ENCODE data around the gene ICAM1. TPM values are rescaled to one million over a fixed set of nuclear protein-coding genes. Genes with fewer than 3 reads are reported as not detected.
A peak's percentile ranks its signal among the peaks of the same experiment; 100 is the strongest.

The ICAM1 gene
- total RNA-seq, 1 experiment from 2014 or later: 5.1 TPM

- Histone ChIP-seq H3K27me3 (peaks cover 50% of the 10 kb centered on the region), H3K4me3 (no peak overlapping the region), H3K9me3 (no peaks in the 10 kb centered on the region), H3K36me3 (no peaks in the 10 kb centered on the region)
- DNase-seq: no peak
Observed at GRCh38 chr19:10295847-10296591, 25.1 kb downstream of the ICAM1 start.

GRCh38 chr19:10299545-10300458 is 28.9 kb downstream of the ICAM1 start:
- H3K27me3 ChIP-seq: peaks cover 12% of the 10 kb centered on the region
- no peak for DNase-seq
- no peak overlapping the region for H3K4me3 ChIP-seq
- no peaks in the 10 kb centered on the region for H3K36me3 ChIP-seq
- no peaks in the 10 kb centered on the region for H3K9me3 ChIP-seq

GRCh38 chr19:10305139-10305806 is 34.4 kb downstream of the ICAM1 start:
- Histone ChIP-seq H3K27me3 (no peaks in the 10 kb centered on the region; the same call in none of the 2 replicates), H3K4me3 (no peak overlapping the region)
- DNase-seq: peak; percentile 72

GRCh38 chr19:10306327-10306726 is 35.4 kb downstream of the ICAM1 start:
- H3K36me3 ChIP-seq: peaks cover 9% of the 10 kb centered on the region
- H3K9me3 ChIP-seq: no peaks in the 10 kb centered on the region
- H3K27me3 ChIP-seq: no peaks in the 10 kb centered on the region; the same call in 1 of the 2 replicates
- no peak overlapping the region for H3K4me3 ChIP-seq
- no peak for DNase-seq

More at GRCh38 chr19:10305139-10305806, 34.4 kb downstream of the ICAM1 start:
- no peaks in the 10 kb centered on the region for H3K9me3 ChIP-seq
- H3K36me3 ChIP-seq: peaks cover 4% of the 10 kb centered on the region

- H3K9me3 ChIP-seq: no peaks in the 10 kb centered on the region
- H3K4me3 ChIP-seq: no peak within 1 kb of the TSS
- no peak for DNase-seq
- no peaks in the 10 kb centered on the region for H3K27me3 ChIP-seq
- peaks cover 24% of the 10 kb centered on the region for H3K36me3 ChIP-seq
Observed at GRCh38 chr19:10309423-10309822, 38.5 kb downstream of the ICAM1 start, which contains the start of gene ZGLP1. Gene ZGLP1 (minus strand): TSS chr19:10309815.

DNA sequence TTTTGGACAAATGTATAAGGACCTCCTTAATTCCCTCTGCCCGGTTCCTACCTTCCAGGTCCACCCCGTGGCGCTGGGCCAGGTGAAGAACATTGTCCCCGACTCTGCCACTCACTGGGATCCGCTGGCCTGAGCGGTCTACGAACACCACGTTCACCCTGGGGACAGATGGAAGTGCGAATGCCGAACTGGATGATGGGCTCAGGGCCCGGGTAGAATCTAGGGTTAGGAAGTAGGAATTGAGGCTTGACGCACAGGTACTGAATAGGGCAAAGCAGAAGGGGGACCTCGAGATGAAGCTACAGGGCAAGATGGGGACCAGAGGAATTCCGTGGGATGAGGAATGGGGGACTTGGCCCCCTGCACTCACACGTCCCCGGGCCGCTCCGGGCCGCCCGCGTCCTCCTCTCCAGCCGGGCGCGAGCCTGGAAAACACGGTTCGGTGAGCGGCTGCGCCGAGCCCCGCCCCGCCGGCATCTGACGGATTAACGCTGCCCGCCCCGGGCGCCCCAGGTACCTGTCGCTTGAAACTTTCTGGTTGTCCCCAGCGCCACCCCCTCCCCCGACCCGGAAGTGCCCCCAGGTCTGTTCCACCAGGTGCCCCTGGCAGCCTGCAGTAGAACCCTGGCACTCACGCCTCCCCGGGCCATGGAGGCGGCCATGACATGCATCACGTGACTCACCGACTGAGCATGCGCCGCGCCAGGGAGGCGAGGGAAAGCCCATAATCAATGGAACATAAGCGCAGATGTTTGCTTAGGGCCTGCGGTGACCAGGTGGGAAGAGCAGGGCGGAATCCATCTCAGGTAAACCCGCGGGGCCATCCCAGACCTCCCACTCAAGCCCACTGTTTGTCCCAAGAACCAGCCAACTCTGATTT is 44.7 kb downstream of the ICAM1 start, which contains the start of gene FDX2:
TSS of gene FDX2 (minus strand) at position 681 of the 880 bp plus-strand sequence. CDS start at position 662, 19 bp downstream.
- H3K27me3 ChIP-seq: no peaks in the 10 kb centered on the region
- peaks cover 52% of the 10 kb centered on the region for H3K36me3 ChIP-seq
- peak; percentile 91 for DNase-seq
- peak within 1 kb of the TSS; percentile 75 for H3K4me3 ChIP-seq
- no peaks in the 10 kb centered on the region for H3K9me3 ChIP-seq

DNA sequence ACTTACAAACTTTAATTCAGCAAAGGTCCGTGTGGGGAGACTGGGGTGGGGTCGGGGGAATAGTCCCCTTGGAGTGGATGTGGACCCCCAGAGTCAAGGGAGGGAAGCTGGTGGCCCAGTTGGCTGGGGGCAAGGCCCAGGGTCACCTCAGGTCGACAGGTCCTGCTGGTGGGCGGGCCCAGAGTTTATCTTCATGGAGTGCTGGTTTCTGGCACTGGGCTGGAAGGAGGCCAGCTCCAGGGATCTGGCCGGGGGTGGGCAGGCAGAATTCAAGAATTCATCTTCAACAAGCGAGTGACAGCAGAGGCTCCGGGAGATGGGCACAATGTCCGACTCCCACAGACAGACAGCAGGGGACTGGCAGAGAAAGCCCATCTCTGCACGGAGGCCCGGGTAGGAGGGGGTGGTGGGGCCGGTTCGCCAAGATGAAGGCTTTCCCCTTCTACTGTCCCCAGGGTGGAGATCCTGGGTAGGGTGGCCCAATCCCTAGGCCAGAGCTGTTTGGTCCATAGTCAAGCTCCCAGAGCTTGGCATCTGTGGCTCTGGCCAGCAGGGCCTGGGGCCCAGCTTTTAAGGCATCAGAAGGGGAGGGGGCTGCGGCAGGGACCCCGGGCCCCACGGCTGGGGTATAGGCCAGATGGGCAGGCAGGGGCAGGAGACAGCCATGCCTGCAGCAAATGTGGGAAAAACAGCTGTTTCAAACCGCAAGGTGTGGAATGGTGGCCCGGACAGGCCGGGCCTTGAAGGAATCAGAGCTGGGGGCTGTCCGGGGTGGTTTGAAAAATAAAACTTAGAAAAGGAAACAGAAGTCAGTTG is 45.5 kb downstream of the ICAM1 start:
- Histone ChIP-seq H3K36me3 (peaks cover 56% of the 10 kb centered on the region), H3K9me3 (no peaks in the 10 kb centered on the region), H3K4me3 (peak overlapping the region; percentile 75), H3K27me3 (no peaks in the 10 kb centered on the region)
- no peak for DNase-seq

DNA sequence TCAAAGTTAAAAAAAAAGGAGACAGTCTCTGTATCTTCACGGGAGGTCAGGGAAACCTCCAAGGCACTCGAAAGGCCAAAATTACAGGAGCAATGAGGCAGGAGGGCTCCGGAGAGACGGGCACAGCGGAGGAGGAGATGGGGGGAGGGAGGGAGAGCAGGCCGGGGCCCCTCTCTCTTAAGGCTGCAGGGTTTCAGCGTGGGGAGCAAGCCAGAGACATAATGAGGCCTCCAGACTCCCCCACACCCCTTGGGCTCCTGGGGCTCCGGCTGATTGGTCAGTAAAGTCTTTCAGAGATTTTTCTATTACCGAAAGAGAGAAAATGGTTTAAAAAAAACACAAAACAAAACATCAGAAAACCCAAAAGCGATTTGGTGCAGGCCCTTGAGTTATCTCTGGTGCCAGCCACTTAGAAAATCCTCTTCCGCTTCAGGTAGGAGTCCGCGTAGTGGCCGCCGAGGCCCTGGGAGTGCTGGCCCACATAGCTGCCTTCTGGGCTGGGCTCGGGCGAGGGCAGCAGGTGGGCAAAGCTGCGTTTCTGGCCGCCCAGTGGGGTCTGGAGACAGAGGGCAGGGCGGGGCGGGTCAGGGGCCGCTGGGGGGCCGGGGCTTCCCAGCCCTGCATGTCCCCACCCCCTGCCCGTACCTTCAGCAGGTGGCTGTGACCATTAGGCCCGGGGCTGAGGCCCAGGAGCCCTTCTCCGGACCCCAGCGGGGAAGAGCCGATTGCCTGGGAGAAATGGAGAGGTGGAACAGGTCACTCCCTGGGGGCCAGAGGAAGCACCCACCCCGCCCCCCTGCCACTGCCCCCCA is 46.3 kb downstream of the ICAM1 start:
- Histone ChIP-seq H3K9me3 (no peaks in the 10 kb centered on the region), H3K4me3 (no peak overlapping the region), H3K36me3 (peaks cover 63% of the 10 kb centered on the region), H3K27me3 (no peaks in the 10 kb centered on the region)
- no peak for DNase-seq

DNA sequence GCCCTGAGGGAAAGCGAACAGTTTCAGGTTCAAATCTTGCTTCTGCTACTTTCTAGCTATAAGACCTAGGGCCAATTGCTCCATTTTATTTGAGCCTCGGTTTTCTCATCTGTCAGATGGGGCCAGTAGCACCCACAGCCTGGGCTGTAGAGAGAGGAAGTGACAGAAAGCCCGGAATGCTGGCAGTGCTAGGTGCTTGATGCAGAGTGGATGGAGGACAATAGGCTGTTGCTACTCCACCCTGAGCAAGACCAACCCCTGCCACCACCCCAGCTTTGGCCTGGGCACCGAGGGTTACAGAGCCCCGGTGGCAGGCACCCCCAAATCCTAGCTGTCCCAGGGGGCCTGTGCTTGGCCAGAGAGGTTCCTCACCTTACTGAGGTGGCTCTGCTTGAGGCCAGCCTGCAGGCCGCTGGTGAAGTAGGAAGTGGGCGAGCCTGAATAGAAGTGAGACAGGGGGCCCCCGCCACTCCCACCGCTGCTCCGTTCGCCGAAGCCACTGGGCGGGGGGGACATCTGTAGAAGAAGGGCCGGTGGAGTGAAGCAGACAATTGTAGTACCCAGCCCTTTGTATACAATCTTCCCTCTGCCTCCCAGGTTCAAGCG is 47.0 kb downstream of the ICAM1 start:
- Histone ChIP-seq H3K27me3 (no peaks in the 10 kb centered on the region), H3K36me3 (peaks cover 66% of the 10 kb centered on the region), H3K9me3 (no peaks in the 10 kb centered on the region), H3K4me3 (no peak overlapping the region)
- DNase-seq: no peak

- Histone ChIP-seq H3K4me3 (no peak overlapping the region), H3K9me3 (no peaks in the 10 kb centered on the region), H3K36me3 (peaks cover 69% of the 10 kb centered on the region), H3K27me3 (no peaks in the 10 kb centered on the region)
- DNase-seq: no peak
Observed at GRCh38 chr19:10318807-10319682, 48.1 kb downstream of the ICAM1 start.

- no peaks in the 10 kb centered on the region for H3K9me3 ChIP-seq
- H3K36me3 ChIP-seq: peaks cover 84% of the 10 kb centered on the region
- H3K4me3 ChIP-seq: no peak overlapping the region
- no peaks in the 10 kb centered on the region for H3K27me3 ChIP-seq
- DNase-seq: no peak
Observed at GRCh38 chr19:10320602-10321416, 49.9 kb downstream of the ICAM1 start.

- no peaks in the 10 kb centered on the region for H3K27me3 ChIP-seq
- H3K36me3 ChIP-seq: peaks cover 84% of the 10 kb centered on the region
- H3K9me3 ChIP-seq: no peaks in the 10 kb centered on the region
- no peak overlapping the region for H3K4me3 ChIP-seq
- DNase-seq: no peak
Observed at GRCh38 chr19:10321417-10321797, 50.5 kb downstream of the ICAM1 start.
